ENCODE data around the gene WDR73. TPM values are rescaled to one million over a fixed set of nuclear protein-coding genes. Genes with fewer than 3 reads are reported as not detected.

WDR73 gene
- total RNA-seq, 1 donor from 2014 or later = 23.7 TPM

DNA sequence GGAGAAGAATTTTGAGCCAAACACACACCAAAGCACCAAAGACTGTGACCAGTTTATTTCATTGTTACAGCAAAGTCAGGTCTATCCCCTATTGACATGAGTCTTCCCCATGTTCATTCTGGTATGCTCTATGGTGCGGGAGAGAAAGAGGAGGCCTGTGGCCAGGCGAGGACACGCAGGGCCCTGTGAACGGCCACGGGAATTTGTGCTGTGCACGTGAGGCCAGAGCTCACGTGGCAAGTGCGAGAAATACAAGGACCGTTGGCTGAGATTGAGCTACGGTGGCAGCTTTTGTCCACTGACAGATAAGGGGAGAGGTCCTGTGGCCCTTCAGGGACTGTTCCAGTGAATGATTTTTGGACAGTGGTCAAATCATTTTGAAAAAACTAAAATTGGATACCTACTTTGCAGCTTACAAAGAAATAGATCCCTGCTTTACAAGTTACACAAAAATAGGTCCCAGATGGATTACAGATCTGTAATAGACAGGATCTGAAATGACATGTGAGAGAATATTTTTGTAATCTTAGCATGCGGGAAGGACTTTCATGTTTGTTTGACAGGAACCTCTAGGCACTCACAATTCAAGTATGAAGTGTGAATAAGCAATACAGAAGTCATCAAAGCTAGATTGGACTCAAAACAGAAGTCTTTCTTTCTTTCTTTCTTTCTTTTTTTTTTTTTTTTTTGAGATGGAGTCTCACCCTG, 44.1 kb downstream of the WDR73 start:
- ATAC-seq = no peak

DNA sequence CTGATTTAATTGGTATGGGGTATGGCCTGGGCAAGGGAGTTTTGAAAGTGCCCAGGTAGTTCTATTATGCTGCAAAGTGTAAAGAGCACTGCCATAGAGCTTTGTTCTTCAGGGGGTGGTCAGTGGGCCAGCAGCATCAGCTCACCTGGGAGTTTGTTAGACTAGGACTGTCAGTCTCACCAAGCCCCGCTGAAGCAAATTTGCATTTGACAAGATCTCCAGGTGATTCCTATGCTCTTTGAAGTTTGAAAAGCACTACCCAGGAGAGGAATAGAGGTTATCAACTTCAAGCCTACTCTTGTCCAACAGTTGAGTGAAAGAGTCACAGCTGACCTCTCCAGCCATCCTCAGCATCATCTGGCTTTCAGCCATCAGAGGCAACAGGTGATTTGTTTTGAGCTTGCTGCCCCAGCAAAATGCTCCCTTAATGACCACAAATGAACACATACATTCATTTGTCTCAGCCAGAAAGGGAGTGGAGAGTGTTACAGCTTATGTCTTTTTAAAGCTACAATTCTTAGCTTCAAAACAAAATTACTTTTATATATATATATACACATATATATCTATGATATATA, 45.3 kb downstream of the WDR73 start:
- ATAC-seq = no peak

DNA sequence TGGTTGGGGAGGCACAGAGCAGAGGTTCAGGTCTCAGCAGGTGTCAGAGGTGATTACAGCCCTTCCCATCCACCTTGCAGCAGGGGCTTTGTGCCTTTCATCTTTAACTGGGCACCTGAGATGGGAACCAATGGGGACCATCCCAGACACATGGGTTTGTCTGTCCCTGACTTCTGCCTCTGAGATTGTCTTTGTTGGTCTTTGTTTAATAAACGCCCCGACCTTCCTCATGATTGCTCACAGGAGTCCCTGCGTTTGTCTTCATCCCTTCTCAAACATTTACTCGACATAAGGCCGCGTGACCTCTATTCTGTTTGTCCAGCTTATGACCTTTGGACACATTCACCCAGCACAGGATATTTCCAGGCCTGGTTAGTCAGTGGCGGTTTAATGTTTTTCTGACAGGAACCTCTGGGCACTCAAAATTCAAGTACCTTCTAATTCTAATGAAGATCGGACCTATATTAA, 47.4 kb downstream of the WDR73 start:
- no peak for ATAC-seq

DNA sequence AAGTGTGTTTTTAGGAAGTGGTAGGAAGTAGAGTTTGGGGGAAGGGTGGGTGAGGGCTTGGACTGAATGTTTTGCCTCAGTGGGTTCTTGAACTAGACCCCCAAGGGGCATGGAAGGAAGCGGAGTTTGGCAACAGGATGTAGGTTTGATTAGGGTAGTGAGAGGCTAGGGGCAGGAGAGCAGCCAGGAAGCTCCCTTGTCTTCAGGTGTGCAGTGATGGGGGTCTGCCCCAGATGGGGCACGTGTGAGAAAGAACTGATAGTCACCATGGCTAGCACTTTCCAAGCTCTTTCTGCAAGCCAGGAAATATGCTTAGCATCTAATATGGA, 48.6 kb downstream of the WDR73 start:
- no peak for ATAC-seq

DNA sequence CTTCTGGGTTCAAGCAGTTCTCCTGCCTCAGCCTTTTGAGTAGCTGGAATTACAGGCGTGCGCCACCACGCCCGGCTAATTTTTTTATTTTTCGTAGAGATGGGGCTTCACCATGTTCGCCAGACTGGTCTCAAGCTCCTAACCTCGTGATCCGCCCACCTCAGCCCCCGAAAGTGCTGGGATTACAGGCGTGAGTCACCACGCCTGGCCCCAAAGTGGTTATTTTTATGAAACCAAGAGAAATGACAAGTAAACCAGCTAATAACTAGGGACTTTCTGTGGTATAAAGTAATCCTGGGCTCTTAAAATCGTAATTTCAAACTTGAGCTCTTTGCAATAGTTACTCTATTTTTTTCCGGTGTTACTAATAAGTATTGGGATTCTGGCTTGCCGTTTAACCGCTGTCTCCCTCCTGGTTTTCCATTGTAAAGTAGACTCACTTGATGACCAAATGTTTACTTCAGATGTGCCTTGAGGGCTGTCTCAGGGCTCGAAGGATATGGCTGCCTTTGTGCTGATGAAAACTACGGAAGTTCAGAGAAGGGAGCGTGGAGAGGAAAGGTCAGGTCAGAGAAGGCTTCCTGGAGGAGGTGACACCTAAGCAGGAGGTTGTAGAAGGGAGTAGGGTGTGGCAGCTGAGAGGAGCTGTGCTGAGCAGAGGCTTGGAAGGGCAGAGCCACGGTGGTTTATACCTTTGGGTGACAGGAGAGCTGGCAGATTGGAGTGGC, 49.1 kb downstream of the WDR73 start:
- no peak for ATAC-seq

DNA sequence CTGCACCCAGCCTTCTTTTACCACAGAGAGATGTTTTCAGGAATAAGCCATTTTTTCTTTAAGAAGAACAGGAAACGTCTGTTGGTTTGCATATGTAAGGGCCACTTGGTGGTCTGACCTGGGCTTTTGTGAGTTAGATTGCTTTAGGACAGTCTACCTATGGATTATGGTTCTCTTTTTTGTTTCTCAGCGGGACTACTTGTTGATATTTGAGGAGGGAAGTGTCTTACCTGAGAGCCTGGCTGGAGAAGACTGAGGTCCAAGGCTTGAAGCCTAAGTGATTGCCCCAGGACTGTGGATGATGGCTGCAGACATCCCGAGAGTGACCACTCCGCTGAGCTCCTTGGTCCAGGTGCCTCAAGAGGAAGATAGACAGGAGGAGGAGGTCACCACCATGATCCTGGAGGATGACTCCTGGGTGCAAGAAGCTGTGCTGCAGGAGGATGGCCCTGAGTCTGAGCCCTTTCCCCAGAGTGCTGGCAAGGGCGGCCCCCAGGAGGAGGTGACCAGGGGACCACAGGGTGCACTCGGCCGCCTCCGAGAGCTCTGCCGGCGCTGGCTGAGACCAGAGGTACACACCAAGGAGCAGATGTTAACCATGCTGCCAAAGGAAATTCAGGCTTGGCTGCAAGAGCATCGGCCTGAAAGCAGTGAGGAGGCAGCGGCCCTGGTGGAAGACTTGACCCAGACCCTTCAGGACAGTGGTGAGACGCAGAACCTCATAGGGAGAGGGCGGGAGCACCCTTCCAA, 50.3 kb downstream of the WDR73 start:
- no peak for ATAC-seq

DNA sequence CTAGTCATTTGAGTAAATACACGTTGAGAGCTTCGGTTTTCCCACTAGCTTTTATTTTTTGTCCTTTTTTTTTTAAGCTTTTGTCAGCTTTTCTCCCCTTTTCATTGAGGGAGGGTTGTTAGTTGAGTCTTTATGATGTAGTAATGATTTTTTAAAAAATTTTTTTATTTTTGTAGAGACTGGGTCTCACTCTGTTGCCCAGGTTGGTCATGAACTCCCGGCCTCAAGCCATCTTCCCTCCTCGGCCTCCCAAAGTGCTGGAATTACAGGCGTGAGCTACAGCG, 52.6 kb downstream of the WDR73 start:
- ATAC-seq = no peak

DNA sequence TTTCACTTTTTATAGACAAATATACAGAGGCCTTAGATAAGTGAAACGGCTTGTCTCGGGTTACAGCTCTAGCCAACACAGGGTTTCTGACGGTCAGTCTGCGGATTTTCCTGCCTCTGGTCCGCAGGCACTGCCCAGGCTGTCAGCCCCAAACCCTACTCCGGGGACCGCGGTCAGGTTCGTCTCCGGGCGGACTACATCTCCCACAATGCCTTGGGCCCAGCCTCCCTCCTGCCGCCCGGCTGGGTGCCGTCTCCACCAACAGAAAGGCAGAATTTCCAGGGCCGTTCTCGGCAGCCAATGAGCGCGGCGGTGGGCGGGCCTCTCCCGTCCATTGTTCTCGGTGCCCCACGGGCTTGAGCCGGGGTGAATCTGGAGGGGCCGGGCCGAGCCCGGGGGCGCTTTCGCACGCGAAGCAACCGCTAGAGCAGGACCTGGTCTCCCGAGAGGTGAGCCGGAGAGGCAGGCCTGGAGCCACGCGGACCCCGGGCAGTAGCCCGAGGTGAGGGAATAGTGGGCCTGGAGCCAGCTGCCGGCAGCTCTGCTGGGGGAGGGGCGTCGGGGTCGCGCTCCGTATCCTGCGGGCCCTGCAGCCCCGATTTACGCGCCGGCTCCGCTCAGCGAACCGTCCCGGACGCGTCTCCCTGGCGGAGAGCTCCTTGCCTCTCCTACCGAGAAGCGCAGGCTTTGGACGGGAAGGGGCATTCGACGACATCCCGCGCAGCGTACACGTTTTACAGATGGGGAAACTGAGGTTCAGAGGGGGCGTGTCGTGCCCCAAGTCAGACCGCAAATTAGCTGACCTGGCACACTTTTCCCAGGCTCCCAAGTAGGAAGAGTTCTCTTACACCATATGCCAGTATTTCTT, 53.2 kb downstream of the WDR73 start, which contains the start of gene ZSCAN2:
Gene ZSCAN2, plus strand, starts transcription at position 323 of the 868 bp plus-strand sequence. CDS start 2,919 bp downstream, outside the sequence.
- ATAC-seq = peak; percentile 97

DNA sequence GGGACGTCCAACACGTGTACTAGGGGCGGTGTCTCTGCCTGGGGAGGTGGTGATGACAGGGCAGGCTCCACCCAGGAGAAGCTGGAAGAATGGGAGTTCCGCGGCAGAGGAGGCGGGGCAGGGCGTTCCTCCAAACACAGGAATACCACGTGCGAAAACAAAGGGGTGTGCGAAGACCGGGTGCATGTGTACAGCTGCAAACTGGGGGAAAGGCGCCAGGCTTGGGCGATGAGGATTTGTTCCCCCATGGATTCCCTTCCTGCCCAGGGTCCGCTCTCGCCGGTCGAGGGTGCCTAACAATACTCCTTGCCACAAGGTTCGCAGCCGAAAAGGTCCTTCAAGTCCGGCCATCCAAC, 53.8 kb downstream of the WDR73 start:
- peak; percentile 90 for ATAC-seq

DNA sequence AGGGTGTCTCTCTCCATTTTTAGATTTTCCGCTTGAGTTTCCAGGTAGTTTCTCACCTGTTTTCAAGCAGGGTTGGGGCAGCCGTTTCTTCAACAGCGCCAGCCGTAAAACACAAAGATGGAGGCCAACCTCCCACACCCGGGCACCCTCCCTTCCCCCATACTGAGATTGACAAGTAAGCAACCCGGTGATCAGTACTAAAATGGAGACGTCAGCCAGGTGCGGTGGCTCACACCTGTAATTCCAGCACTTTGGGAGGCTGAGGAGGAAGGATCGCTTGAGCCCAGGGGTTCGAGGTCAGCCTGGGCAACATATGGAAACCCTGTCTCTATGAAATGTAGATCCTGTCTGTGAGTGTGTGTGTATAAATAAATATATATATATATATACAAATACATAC, 54.2 kb downstream of the WDR73 start:
- ATAC-seq = no peak

DNA sequence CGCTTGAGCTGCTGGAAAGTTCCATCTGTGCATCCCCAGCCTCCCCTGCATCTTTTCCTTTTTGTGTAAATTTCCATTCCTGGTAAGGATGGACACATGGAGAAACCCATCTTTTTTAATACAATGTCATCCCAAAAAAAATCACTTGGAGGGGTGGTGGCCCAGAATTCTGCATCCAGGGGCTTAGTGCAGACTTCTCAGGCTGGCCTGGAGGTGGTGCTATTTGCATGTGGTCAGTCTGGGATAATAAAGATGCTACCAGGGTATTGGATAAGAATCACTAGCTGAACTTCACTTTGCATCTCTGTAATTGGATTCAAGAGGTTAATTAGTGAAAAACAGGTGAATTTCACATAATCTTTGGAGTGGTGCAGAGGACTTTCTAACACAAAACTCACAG, 55.1 kb downstream of the WDR73 start:
- ATAC-seq = no peak

DNA sequence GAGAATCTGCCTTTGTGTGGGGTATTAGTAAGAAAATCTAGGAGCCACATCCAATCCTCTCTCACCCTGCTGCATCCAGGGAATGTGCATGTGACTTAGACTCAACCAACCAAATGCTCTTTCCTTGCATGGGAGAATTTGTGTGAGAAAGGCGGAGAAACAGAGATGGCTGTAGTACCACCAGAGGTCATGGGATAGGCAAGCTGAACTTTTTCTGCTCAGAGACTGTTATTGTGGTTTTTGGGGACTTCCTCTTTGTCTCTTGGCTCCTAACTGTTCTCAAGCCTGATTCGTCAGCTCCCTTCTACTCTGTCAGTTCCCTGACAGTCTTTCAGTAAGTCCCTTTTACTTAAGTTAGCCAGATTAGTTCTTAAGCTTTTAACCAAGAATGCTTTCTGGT, 55.8 kb downstream of the WDR73 start:
- ATAC-seq = no peak

DNA sequence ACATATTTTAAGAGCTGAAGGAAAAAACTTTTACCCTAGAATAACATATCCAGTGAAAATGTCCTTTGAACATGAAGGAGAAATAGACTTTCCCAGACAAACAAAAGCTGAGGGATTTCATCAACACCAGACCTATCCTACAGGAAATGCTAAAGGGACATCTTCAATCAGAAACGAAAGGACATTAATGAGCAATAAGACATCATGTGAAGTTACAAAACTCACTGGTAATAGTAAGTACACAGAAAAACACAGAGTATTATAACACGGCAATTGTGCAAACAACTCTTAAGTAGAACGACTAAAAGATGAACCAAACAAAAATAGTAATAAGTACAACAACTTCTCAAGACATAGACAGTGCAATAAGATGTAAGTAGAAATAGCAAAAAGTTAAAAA, 56.8 kb downstream of the WDR73 start:
- ATAC-seq = no peak

DNA sequence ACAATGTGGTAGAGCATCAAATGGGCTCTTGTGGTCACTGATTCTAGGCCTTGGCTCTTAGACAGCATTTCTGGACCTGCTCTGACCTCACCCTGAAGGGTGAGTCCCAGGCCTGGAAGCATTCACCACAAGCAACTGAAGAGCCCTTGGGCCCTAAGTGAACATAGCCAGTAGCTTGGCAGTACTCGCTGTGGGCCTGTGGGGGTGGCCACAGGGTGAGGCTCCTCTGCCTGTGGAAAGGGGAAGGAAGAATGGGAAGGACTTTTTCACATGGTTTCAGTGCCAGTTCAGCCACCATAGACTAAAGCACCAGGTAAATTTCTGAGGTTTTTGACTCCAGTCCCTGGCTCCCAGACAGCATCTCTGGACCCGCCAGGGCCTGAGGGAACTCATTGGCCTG, 58.4 kb downstream of the WDR73 start:
- no peak for ATAC-seq

DNA sequence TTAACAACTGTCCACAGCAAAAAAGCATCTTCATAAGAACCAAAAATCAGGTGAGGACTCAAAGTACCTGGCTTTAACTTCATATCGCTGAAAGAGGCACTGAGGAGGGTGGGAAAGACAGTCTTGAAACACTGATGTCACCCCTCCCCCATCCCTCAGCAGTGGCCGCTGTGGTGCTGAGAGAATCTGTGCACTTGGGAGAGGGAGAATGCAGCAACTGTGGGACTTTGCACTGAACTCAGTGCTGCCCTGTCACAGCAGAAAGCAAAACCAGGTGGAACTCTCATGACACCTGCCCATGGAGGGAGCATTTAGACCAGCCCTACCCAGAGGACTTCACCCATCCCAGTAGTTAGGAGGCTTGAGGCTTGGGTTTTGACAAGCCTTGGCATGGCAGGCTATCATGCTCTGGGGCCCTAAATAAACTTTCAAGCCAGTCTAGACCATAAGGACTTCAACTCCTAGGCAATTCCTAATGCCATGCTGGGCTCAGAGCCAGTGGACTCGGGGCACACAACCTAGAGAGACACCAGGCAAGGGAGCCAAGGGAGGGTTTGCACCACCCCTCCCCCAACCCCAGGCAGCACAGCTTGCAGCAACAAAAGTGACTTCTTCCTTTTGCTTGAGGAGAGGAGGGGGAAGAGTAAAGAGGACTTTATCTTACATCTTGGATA, 59.3 kb downstream of the WDR73 start:
- ATAC-seq = no peak

DNA sequence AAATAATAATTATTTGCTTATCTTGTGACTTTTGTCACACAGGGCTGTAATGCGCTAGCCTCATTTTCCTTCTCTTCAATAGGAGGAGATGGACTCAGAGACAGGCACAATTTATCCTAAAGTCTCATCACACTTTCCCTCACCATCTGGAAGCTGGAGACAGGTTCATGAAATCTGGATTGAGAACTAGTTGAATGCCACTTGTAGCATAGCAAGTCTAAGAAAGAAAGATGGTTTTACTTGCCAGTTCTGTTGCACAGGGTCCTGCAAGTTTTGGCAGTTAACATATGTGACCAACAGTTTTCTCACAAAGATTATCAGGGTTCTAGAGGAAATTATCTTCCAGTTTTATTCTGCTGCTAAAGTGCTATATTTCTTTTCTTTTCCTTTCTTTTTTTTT, 62.3 kb downstream of the WDR73 start:
- ATAC-seq = no peak

DNA sequence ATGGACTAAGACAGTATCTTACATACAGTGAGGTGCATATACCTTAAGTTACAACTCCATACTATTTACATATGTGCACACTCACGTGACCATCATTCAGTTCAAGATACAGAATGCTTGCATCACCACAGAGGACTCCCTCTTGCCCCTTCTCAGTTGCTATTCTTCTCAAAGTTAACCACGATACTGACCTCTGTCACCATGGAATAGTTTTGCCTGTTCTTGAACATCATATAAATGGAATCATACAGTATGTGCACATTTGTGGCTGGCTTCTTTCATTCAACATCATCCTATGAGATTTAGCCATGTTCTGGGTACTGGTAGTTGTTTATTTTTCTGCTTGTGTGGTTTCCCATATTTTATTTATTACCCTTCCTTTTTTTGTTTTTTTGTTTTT, 63.7 kb downstream of the WDR73 start:
- ATAC-seq = no peak
